Spleen (tissue), 11 donors: ENCODE results near the gene FSTL3. TPM values are rescaled to one million over a fixed set of nuclear protein-coding genes. Genes with fewer than 3 reads are reported as not detected.
A peak's percentile ranks its signal among the peaks of the same experiment; 100 is the strongest.
"Not testable (repeated sequence)": the region's sequence is repeated elsewhere in the genome, so short reads cannot be mapped to it uniquely, and the experiment has no call there.

Experiments
- DNase-seq: peaks from one replicate; pipeline ENCODE4 v3.0.0-alpha.2; 2020
- H3K27ac ChIP-seq, 8 donors: fragments of 200-600 bp; sonication (generic) in 7 of 8; 1 replicate in 4 of 8; 2 replicates in 4 of 8; pipeline versions ENCODE4 v1.5.0 to v1.8.0; 2016 to 2021; ENCODE audit warnings: inconsistent platforms in 4 of 8, mild to moderate bottlenecking in 4 of 8, moderate library complexity in 1 of 8
- H3K27me3 ChIP-seq, 7 donors: fragments of 200-600 bp; sonication (generic) in 6 of 7; replicated peaks in 1 of 7; 1 replicate in 4 of 7; 2 replicates in 3 of 7; pipeline versions ENCODE4 v1.5.0 to v1.8.0; 2016 to 2021; ENCODE audit warnings: inconsistent platforms in 3 of 7, mild to moderate bottlenecking in 1 of 7
- H3K36me3 ChIP-seq, 6 donors: fragments of 200-600 bp; sonication (generic) in 5 of 6; 1 replicate in 4 of 6; 2 replicates in 2 of 6; pipeline versions ENCODE4 v1.5.0 to v1.8.0; 2016 to 2021; ENCODE audit warnings: inconsistent platforms in 2 of 6
- H3K4me1 ChIP-seq, 6 donors: fragments of 200-600 bp; sonication (generic) in 5 of 6; 1 replicate in 3 of 6; 2 replicates in 3 of 6; pipeline versions ENCODE4 v1.5.0 to v1.8.0; 2016 to 2021; ENCODE audit warnings: inconsistent platforms in 3 of 6
- H3K4me3 ChIP-seq, 8 donors: fragments of 200-600 bp; sonication (generic) in 7 of 8; 1 replicate in 4 of 8; 2 replicates in 4 of 8; pipeline versions ENCODE4 v1.5.0 to v1.8.0; 2016 to 2021; ENCODE audit warnings: inconsistent platforms in 4 of 8, mild to moderate bottlenecking in 4 of 8, moderate library complexity in 2 of 8
- H3K9me3 ChIP-seq, 8 donors: fragments of 200-600 bp; sonication (generic) in 7 of 8; 1 replicate in 4 of 8; 2 replicates in 4 of 8; pipeline versions ENCODE4 v1.5.0 to v1.8.0; 2016 to 2021; ENCODE audit warnings: inconsistent platforms in 4 of 8
- POLR2A ChIP-seq, 3 donors: fragments of 450-650 bp; IDR thresholded peaks; one replicate each; pipeline ENCODE4 v1.5.1; 2017; ENCODE audit warnings: antibody characterized with exemption in 3 of 3, mild to moderate bottlenecking in 1 of 3
- POLR2AphosphoS5 ChIP-seq, 3 donors: sonication (generic); formaldehyde crosslinking; IDR thresholded peaks; one replicate each; pipeline ENCODE4 v1.5.1; 2017; ENCODE audit warnings: antibody characterized with exemption in 3 of 3
- WGBS, 5 donors: extraction: QIAGEN DNeasy Blood & Tissue Kit in 3 of 5; methylation state at CpG; one replicate each; pipeline versions ENCODE4 v1.1.5 to v1.1.7; 2013 to 2018; 5-methylcytosine and 5-hydroxymethylcytosine counted together
- intact Hi-C: fragments of 100-400 bp; cut with DNase I; formaldehyde crosslinking; loops from one replicate; pipeline ENCODE4 v1.15.0; 2023; ENCODE audit warnings: low total_unique reads
- polyA plus RNA-seq, 3 donors: library from polyadenylated mRNA; stranded (reverse); fragments of 200-250 nt; gene quantifications; one replicate each; pipeline ENCODE4 v1.2.1, GENCODE V29; 2013
- total RNA-seq, 7 donors: library from RNA; depleted of rRNA in 3 of 7; stranded (reverse); fragments of >200 nt in 3 of 7; fragmentation: NEBNext Ultra II Directional in 4 of 7; extraction: Animal tissue kit (Norgen Biotek cat#: 25700) in 4 of 7; gene quantifications; one replicate each; pipeline versions ENCODE4 v1.1.0 to v1.2.1, GENCODE V29; 2016 to 2021
- TF ChIP-seq, protein P1 (sequence below), 11 experiments: fragments of 200-600 bp in 7 of 11; fragments of 450-650 bp in 4 of 11; sonication (generic) in 4 of 11; IDR thresholded peaks in 8 of 11; conservative IDR thresholded peaks in 3 of 11; 1 replicate in 7 of 11; 2 replicates in 4 of 11; pipeline versions ENCODE4 v1.4.0 to v1.8.0; 2016 to 2021; ENCODE audit warnings: antibody characterized with exemption in 11 of 11, inconsistent platforms in 4 of 11, mild to moderate bottlenecking in 1 of 11
- donor health status: healthy with polysubstance abuse.
- donor health status: DM: no; HTN: no; CAD: no; lungs with moderate emphysema.
- donor health status: DM: no; HTN: no; CAD: no.
- donor health status: Bipolar disorder and iron deficiency.
- donor health status: healthy.
- donor health status: DM: no; HTN: no; CAD: no.
- donor health status: DM: yes; HTN: yes; CAD: no.

The FSTL3 gene
- total and polyA plus RNA-seq, 10 donors, result 5.6 to 43.4 (median 15.3) TPM

DNA sequence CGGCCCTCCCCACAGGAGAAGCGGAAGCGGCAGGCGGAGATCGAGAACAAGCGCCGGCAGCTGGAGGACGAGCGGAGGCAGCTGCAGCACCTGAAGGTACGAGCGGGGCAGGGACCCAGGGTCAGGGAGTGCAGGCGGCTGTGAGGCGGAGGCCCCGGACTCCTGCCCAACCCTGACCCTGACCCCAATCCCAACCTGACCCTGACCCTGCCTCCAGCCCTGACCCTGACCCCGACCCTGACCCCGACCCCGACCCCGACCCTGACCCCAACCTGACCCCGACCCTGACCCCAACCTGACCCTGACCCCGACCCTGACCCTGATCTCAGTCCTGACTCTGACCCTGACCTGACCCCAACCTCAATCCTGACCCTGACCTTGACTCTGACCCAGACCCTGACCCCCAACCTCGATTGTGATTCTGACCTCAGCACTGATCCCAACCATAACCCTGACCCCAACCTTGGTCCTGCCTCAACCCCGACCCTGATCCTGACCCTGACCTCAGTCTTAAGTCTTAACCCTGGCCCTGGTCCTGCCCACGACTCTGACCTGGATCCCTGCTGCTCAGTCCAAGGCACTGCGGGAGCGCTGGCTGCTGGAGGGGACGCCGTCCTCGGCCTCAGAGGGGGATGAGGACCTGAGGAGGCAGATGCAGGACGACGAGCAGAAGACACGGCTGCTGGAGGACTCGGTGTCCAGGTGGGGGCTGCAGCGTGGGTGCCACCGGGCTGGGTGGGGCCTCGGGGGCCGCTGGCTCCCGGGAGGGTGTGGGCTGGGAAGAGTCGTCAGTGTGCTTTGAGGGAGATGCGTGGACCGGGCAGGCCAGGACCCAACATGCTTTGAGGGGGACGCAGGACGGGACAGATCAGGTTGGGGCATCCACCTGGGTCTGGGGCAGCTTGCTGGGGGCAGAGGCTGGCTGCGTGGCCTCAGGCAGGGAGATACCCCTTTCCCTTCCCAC lies 51.1 kb downstream of the FSTL3 start:
- Histone ChIP-seq H3K27me3 (peaks cover 0 to 11% (median 0%) of the 10 kb centered on the region in 7 donors), H3K4me1 (peaks cover 8 to 55% (median 30%) of the 10 kb centered on the region in 6 donors), H3K9me3 (no peaks in the 10 kb centered on the region), H3K27ac (peak overlapping the region; percentile 44 to 92 (median 85)), H3K36me3 (no peaks in the 10 kb centered on the region), H3K4me3 (no peak overlapping the region)
- WGBS, 5 donors, result 70 to 85% (median 76%) methylated on average over 28 to 43 of the region's 43 CpGs
- intact Hi-C loops, result no loop called here
- TF ChIP-seq POLR2AphosphoS5 (IDR thresholded peaks at IDR 0.05), result no peak
- TF ChIP-seq, protein P1, sequence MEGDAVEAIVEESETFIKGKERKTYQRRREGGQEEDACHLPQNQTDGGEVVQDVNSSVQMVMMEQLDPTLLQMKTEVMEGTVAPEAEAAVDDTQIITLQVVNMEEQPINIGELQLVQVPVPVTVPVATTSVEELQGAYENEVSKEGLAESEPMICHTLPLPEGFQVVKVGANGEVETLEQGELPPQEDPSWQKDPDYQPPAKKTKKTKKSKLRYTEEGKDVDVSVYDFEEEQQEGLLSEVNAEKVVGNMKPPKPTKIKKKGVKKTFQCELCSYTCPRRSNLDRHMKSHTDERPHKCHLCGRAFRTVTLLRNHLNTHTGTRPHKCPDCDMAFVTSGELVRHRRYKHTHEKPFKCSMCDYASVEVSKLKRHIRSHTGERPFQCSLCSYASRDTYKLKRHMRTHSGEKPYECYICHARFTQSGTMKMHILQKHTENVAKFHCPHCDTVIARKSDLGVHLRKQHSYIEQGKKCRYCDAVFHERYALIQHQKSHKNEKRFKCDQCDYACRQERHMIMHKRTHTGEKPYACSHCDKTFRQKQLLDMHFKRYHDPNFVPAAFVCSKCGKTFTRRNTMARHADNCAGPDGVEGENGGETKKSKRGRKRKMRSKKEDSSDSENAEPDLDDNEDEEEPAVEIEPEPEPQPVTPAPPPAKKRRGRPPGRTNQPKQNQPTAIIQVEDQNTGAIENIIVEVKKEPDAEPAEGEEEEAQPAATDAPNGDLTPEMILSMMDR (IDR thresholded peaks at IDR 0.05 in 8 of 11, conservative IDR thresholded peaks at IDR 0.05 in 3 of 11), result peak in 1 of 11 experiments; percentile 10
- no peak for DNase-seq

DNA sequence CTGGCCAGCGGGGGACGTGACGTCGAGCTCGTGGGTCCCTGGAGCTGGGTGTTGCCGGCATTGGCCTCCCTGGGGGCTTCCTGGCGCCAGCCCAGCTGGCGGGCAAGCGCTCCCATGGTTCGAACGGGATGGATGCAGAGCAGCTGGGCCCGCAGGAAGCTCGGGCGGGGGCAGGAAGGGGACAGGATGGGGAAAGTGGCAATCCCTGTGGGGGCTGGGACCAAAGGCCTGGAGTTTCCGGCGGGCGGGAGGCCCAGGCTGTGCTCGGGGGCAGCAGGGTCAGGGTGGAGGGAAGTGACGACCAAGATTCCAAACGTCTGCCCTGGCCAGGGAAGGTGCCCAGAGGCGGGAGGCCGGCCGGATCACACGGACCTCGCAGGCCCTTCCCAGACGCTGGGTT lies 51.8 kb downstream of the FSTL3 start:
- Histone ChIP-seq H3K4me3 (no peak overlapping the region), H3K27me3 (peaks cover 0 to 4% (median 0%) of the 10 kb centered on the region in 7 donors), H3K9me3 (no peaks in the 10 kb centered on the region), H3K4me1 (peaks cover 2 to 48% (median 23%) of the 10 kb centered on the region in 6 donors), H3K27ac (peak overlapping the region; percentile 44 to 92 (median 85)), H3K36me3 (no peaks in the 10 kb centered on the region)
- DNase-seq, result peak; percentile 90
- intact Hi-C loops, result no loop called here
- no peak for TF ChIP-seq POLR2A (IDR thresholded peaks at IDR 0.05)
- TF ChIP-seq, protein P1 (IDR thresholded peaks at IDR 0.05 in 8 of 11, conservative IDR thresholded peaks at IDR 0.05 in 3 of 11), result no peak
- TF ChIP-seq POLR2AphosphoS5 (IDR thresholded peaks at IDR 0.05), result peak; percentile 81 to 90 (median 87)
- WGBS, 5 donors, result 24 to 64% (median 42%) methylated on average over 23 to 26 of the region's 26 CpGs

DNA sequence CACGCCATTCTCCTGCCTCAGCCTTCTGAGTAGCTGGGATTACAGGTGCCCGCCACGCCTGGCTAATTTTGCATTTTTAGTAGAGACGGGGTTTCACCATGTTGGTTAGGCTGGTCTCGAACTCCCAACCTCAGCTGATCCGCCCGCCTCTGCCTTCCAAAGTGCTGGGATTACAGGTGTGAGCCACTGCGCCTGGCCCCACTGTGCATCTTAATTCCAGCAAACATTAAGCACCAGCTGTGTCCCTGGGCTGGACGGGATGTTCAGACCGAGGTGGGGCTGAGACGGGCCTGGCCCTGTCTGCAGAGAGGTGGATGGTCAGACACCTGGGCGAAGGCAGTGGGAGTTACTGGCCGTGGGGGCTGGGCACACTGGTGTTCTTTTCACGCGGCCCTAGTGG lies 53.4 kb downstream of the FSTL3 start:
- DNase-seq, intact Hi-C loops, H3K9me3 ChIP-seq, H3K27me3 ChIP-seq, H3K4me3 ChIP-seq, H3K36me3 ChIP-seq: not testable (repeated sequence)
- H3K27ac ChIP-seq, result peak overlapping the region in 6 of 8 donors; percentile 62 to 89 (median 66)
- 63 to 88% (median 79%) methylated on average over 10 to 15 of the region's 15 CpGs for WGBS, 5 donors
- H3K4me1 ChIP-seq, result peaks cover 0 to 55% (median 31%) of the 10 kb centered on the region in 6 donors

DNA sequence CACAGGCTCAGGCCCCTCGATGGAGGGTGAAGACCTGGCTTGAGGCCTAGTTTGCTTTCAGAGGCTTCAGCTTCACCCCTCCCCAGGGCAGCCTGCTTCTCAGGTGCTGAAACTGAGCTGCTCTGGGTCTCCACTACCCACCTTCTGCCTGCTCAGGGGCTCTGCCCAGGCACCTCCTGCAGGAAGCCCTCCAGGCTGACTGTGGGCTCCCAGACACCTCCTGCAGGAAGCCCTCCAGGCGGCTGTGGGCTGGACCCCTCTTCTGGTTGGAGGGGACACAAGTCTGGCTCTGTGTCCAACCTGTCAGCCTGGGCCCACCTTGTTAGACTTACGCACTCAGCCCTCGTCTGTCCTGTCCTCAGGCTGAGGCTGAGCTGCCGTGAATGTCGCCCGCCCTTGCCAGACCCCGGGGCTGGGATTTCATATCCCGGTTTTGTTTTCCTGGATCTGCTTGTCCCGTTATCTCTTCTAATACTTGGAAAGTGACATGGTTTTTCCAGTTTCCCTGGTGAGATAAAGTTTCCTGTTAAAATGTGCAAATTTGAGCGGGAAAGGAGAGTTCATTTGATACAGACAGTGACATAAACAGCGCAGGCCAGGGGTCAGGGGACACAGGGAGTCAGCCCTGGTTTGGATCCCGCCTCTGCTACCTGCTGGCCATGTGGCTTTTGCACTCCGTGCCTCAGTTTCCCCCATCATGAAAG lies 53.9 kb downstream of the FSTL3 start:
- TF ChIP-seq, protein P1 (IDR thresholded peaks at IDR 0.05 in 8 of 11, conservative IDR thresholded peaks at IDR 0.05 in 3 of 11), result no peak
- TF ChIP-seq POLR2AphosphoS5 (IDR thresholded peaks at IDR 0.05) (no peak), POLR2A (IDR thresholded peaks at IDR 0.05) (no peak)
- H3K27ac ChIP-seq, result peak overlapping the region in 6 of 8 donors; percentile 62 to 89 (median 66)
- no peaks in the 10 kb centered on the region for H3K36me3 ChIP-seq
- intact Hi-C loops, result loop anchor here (5.0 to 10.0 kb wide), 2 partner anchors 63 to 145 kb away; partner anchors contain the start of gene HCN2
- H3K4me1 ChIP-seq, result peaks cover 0 to 57% (median 33%) of the 10 kb centered on the region in 6 donors
- WGBS, 5 donors, result 63 to 82% (median 79%) methylated on average over 13 to 14 of the region's 14 CpGs
- H3K4me3 ChIP-seq, result no peak overlapping the region
- no peak for DNase-seq
- H3K9me3 ChIP-seq, result no peaks in the 10 kb centered on the region
- no peaks in the 10 kb centered on the region for H3K27me3 ChIP-seq
